GM06990 (cell line): Measurements from ENCODE around the gene TUBB4A.
"Not testable (repeated sequence)": the region's sequence is repeated elsewhere in the genome, so short reads cannot be mapped to it uniquely, and the experiment has no call there.

Experiments
- DNase-seq: peaks from one replicate; pipeline ENCODE4 v3.0.0-alpha.2; 2011; ENCODE audit not compliant: insufficient read length; ENCODE audit errors: extremely low read depth
- H3K27me3 ChIP-seq: replicated peaks from 2 replicates; pipeline ENCODE4 v1.6.0; 2011; ENCODE audit warnings: low read length; ENCODE audit not compliant: control insufficient read depth, insufficient read depth
- H3K36me3 ChIP-seq: 2 replicates; pipeline ENCODE4 v1.5.1; 2011; ENCODE audit warnings: low read length; ENCODE audit not compliant: control insufficient read depth, insufficient read depth
- H3K4me3 ChIP-seq: replicated peaks from 2 replicates; pipeline ENCODE4 v1.5.1; 2011; ENCODE audit warnings: low read depth, mild to moderate bottlenecking, control low read depth, low read length
- CTCF ChIP-seq: IDR thresholded peaks from 2 replicates; pipeline ENCODE4 v1.5.1; 2011; ENCODE audit warnings: low read length, control low read depth, mild to moderate bottlenecking, inconsistent platforms; ENCODE audit not compliant: insufficient read depth, poor library complexity, severe bottlenecking

TUBB4A gene

GRCh38 chr19:6514089-6514488, 12.0 kb upstream of the TUBB4A start:
- Histone ChIP-seq H3K4me3 (no peak overlapping the region), H3K27me3 (no peaks in the 10 kb centered on the region), H3K36me3 (no peaks in the 10 kb centered on the region)
- DNase-seq, result no peak
- no peak for TF ChIP-seq CTCF

- no peak for TF ChIP-seq CTCF
- Histone ChIP-seq H3K36me3 (no peaks in the 10 kb centered on the region), H3K4me3 (no peak overlapping the region), H3K27me3 (no peaks in the 10 kb centered on the region)
- DNase-seq, result no peak
These were observed 8.5 kb upstream of the TUBB4A start for GRCh38 chr19:6510618-6511017.

GRCh38 chr19:6509118-6509971, 7.2 kb upstream of the TUBB4A start:
- H3K36me3 ChIP-seq, result no peaks in the 10 kb centered on the region
- H3K27me3 ChIP-seq, result no peaks in the 10 kb centered on the region
- DNase-seq, result no peak
- H3K4me3 ChIP-seq, result no peak overlapping the region
- no peak for TF ChIP-seq CTCF

GRCh38 chr19:6508028-6508771, 6.1 kb upstream of the TUBB4A start:
- not testable (repeated sequence) for H3K27me3 ChIP-seq, DNase-seq, H3K4me3 ChIP-seq, H3K36me3 ChIP-seq

- H3K36me3 ChIP-seq, result no peaks in the 10 kb centered on the region
- H3K27me3 ChIP-seq, result no peaks in the 10 kb centered on the region; the same call in 1 of the 2 replicates
- no peak overlapping the region for H3K4me3 ChIP-seq
- no peak for TF ChIP-seq CTCF
- DNase-seq, result no peak
These were observed 1.5 kb upstream of the TUBB4A start for GRCh38 chr19:6503407-6504201.
